SU-DHL-6 (cell line): ENCODE measurements around the gene FSTL4.

Experiments
- H2AFZ ChIP-seq: fragments of 200-600 bp; sonication (generic); 2 replicates; pipeline ENCODE4 v1.6.1; 2014; ENCODE audit warnings: low read depth, mild to moderate bottlenecking, moderate library complexity, mixed read lengths, antibody characterized with exemption, low read length; ENCODE audit not compliant: severe bottlenecking
- H3F3A ChIP-seq: fragments of 200-600 bp; shearing (Covaris generic); 2 replicates; pipeline ENCODE4 v1.6.0; 2016; ENCODE audit warnings: antibody characterized with exemption, mild to moderate bottlenecking; ENCODE audit not compliant: insufficient read depth
- H3K27ac ChIP-seq: fragments of 200-600 bp; sonication (generic); 2 replicates; pipeline ENCODE4 v1.5.1; 2016; ENCODE audit warnings: low read depth, mild to moderate bottlenecking, low read length, moderate library complexity, mixed read lengths
- H3K27me3 ChIP-seq: fragments of 200-600 bp; sonication (generic), shearing (Covaris generic); 2 replicates; pipeline ENCODE4 v1.6.0; 2014; ENCODE audit warnings: mild to moderate bottlenecking, low read length
- H3K36me3 ChIP-seq: fragments of 200-600 bp; sonication (generic); 2 replicates; pipeline ENCODE4 v1.6.1; 2014; ENCODE audit warnings: mild to moderate bottlenecking, low read length, mixed read lengths
- H3K4me2 ChIP-seq: fragments of 300-600, 200-600 bp; shearing (Covaris generic), sonication (generic); 2 replicates; pipeline ENCODE4 v1.6.0; 2014; ENCODE audit warnings: low read length, low read depth, mild to moderate bottlenecking; ENCODE audit not compliant: poor library complexity, severe bottlenecking
- H3K4me3 ChIP-seq: fragments of 200-600 bp; sonication (generic); 2 replicates; pipeline ENCODE4 v1.5.1; 2014; ENCODE audit warnings: antibody characterized with exemption, low read length, mild to moderate bottlenecking, mixed read lengths; ENCODE audit not compliant: insufficient read depth, poor library complexity, severe bottlenecking
- H3K79me2 ChIP-seq: fragments of 200-600 bp; sonication (generic); 2 replicates; pipeline ENCODE4 v1.6.1; 2014; ENCODE audit warnings: mild to moderate bottlenecking, low read length, moderate library complexity; ENCODE audit not compliant: insufficient read depth
- H3K9ac ChIP-seq: fragments of 200-600 bp; sonication (generic); 2 replicates; pipeline ENCODE4 v1.7.0; 2014; ENCODE audit warnings: mild to moderate bottlenecking, low read length
- H3K9me2 ChIP-seq: fragments of 200-600 bp; sonication (generic); replicated peaks from 2 replicates; pipeline ENCODE4 v1.6.1; 2014; ENCODE audit warnings: low read length; ENCODE audit not compliant: insufficient read depth
- H3K9me3 ChIP-seq: fragments of 200-600 bp; sonication (generic); 2 replicates; pipeline ENCODE4 v1.6.1; 2014; ENCODE audit warnings: low read length, mixed read lengths; ENCODE audit not compliant: insufficient read depth
- H4K20me1 ChIP-seq: fragments of 200-600 bp; sonication (generic); 2 replicates; pipeline ENCODE4 v1.6.1; 2014; ENCODE audit warnings: low read depth, mild to moderate bottlenecking, antibody characterized with exemption, low read length, moderate library complexity, mixed read lengths
- CTCF ChIP-seq: fragments of 200-600 bp; sonication (generic); IDR thresholded peaks from one replicate; pipeline ENCODE4 v1.5.1; 2017; ENCODE audit warnings: antibody characterized with exemption, mild to moderate bottlenecking, low read length, moderate library complexity; ENCODE audit not compliant: insufficient read depth, poor library complexity, severe bottlenecking
- EZH2phosphoT487 ChIP-seq: fragments of 200-600 bp; sonication (generic), shearing (Covaris generic); conservative IDR thresholded peaks from 2 replicates; pipeline ENCODE4 v1.6.1; 2018; ENCODE audit warnings: mild to moderate bottlenecking, antibody characterized with exemption, low read length, moderate library complexity, mixed read lengths

The FSTL4 gene

DNA sequence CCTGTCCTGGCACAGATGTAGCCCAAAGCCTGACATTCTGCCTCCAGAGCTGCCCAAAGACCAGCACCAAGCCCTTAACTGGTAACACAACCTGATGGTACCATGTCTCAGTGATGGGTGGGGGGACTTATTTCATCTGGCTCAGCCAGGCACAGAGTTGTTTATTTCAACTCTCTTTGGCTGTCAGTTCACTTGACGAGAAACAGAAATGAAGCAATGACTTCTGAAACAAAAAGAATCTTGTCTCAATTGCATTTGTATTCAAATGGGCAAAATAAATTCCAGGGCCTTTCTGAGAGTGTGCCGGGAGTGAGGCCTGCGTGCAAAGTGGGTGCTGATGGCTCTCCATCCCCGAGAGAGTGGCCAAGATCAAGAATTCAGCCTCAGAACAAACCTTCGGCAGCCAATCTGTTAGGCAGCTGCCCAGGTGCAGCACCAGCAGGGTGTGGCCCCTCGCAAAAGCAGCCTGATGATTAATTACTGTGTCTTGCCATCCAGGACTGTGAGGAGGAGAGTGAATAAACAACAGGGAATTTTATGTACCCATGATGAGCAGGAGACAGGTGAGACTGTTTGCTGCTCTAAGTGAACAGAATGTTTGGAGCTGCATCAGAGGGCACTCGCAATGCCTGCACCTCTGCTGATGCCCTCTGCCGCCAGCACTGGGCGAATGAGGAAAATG lies 322.5 kb downstream of the FSTL4 start:
- no peak overlapping the region for H3K27ac ChIP-seq
- no peaks in the 10 kb centered on the region for H3K27me3 ChIP-seq

GRCh38 chr5:133287500-133287899 lies 324.8 kb downstream of the FSTL4 start:
- H3K9ac ChIP-seq = no peak overlapping the region
- no peak overlapping the region for H3K4me3 ChIP-seq
- no peaks in the 10 kb centered on the region for H3K79me2 ChIP-seq
- H3K36me3 ChIP-seq = no peaks in the 10 kb centered on the region
- TF ChIP-seq EZH2phosphoT487 = no peak
- TF ChIP-seq CTCF = no peak
- no peaks in the 10 kb centered on the region for H4K20me1 ChIP-seq
- H3K27me3 ChIP-seq = no peaks in the 10 kb centered on the region
- no peak overlapping the region for H3K27ac ChIP-seq
- H3F3A ChIP-seq = no peaks in the 10 kb centered on the region
- no peaks in the 10 kb centered on the region for H3K9me2 ChIP-seq
- H3K4me2 ChIP-seq = no peak overlapping the region
- H2AFZ ChIP-seq = no peak overlapping the region
- H3K9me3 ChIP-seq = no peaks in the 10 kb centered on the region

More for the DNA sequence above, 322.5 kb downstream of the FSTL4 start:
- Histone ChIP-seq H3K9ac (no peak overlapping the region), H3K4me2 (no peak overlapping the region), H3K4me3 (no peak overlapping the region), H3K9me3 (no peaks in the 10 kb centered on the region), H3K9me2 (no peaks in the 10 kb centered on the region), H4K20me1 (no peaks in the 10 kb centered on the region), H3K79me2 (no peaks in the 10 kb centered on the region), H2AFZ (no peak overlapping the region), H3F3A (no peaks in the 10 kb centered on the region), H3K36me3 (no peaks in the 10 kb centered on the region)
- TF ChIP-seq EZH2phosphoT487 = no peak
- TF ChIP-seq CTCF = no peak

- Histone ChIP-seq H3K9me3 (no peaks in the 10 kb centered on the region), H3K36me3 (no peaks in the 10 kb centered on the region), H4K20me1 (no peaks in the 10 kb centered on the region), H3F3A (no peaks in the 10 kb centered on the region), H2AFZ (no peak overlapping the region), H3K9me2 (no peaks in the 10 kb centered on the region), H3K27ac (no peak overlapping the region), H3K4me2 (no peak overlapping the region), H3K9ac (no peak overlapping the region), H3K79me2 (no peaks in the 10 kb centered on the region), H3K27me3 (no peaks in the 10 kb centered on the region), H3K4me3 (no peak overlapping the region)
- no peak for TF ChIP-seq CTCF
- no peak for TF ChIP-seq EZH2phosphoT487
Observed at GRCh38 chr5:133286483-133286882, 325.9 kb downstream of the FSTL4 start.
